HG02759 (cell line): ENCODE data around the gene CCDC8.
"Not testable (repeated sequence)": the region's sequence is repeated elsewhere in the genome, so short reads cannot be mapped to it uniquely, and the experiment has no call there.

Source experiments
- ATAC-seq: cut with Tn5 transposase; IDR thresholded peaks from one replicate; pipeline ENCODE4 v1.9.1; 2021; ENCODE audit warnings: mild to moderate bottlenecking, moderate library complexity; ENCODE audit not compliant: unreplicated experiment

The CCDC8 gene

DNA sequence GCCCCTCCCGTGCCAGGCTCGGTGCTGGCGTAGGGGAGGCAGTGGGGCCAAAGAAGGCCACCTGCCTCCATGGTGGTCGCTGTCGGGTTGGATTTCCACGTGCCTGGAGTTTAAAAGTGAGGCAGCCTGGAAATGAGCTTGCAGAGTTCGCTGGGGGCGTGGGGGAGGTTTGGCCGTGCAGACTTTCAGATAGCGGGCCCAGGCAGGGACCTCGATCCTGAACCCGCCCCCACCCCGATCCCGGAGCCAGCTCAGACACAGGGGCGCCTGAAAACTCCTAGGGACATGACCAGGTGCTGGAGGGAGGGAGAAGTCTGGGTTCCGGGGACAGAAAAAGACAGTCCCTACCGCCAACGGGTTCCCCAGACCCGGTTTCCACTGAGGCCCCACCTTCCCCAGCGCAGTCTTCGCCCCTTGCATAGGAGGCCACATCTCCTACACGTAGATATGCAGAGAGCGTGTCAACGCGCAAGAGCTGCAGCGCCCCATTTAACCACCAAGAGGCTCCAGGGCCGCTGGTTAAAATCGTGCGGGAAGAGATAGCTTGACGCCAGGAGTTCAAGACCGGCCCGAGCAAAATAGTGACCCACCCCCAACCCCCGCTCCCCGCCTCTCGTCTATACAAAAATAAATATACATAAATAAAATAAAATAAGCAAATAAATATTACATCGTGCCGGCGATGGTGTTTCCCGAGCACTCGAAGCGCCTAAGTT, 8.5 kb downstream of the CCDC8 start:
- no peak for ATAC-seq

DNA sequence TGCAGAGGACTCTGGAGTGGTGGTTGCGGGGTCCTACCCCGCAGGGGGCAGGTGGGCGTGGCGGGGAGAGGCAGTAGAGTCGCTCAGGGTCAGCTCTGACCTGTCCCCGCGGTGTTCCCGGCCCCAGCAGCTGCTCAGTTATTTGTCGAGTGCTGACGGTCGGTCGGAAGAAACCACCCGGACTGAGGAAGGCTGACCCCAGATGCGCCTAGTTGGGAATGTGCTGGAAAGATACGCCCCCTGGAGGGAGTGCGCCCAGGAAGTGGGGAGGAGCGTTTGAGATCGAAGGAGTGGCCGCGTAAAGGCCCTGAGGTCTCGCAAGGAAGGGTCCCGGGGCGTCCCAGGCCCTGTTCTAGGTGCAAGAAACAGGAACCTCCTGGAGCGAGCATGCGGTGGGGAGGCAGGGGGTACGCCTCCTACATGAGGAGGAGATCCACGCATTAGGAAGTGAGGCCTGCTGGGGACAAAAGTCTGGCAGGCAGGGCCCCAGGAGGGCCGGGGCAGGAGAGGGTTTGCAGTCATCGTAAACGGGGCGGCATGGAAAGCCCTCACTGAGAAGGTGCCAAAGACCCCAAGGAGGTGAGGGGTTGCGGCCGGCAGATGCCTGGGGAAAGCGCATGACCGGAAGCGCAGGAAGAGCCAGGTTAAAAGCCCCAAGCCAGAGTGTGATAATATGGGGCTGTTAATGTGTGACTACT, 9.2 kb downstream of the CCDC8 start:
- ATAC-seq = no peak

DNA sequence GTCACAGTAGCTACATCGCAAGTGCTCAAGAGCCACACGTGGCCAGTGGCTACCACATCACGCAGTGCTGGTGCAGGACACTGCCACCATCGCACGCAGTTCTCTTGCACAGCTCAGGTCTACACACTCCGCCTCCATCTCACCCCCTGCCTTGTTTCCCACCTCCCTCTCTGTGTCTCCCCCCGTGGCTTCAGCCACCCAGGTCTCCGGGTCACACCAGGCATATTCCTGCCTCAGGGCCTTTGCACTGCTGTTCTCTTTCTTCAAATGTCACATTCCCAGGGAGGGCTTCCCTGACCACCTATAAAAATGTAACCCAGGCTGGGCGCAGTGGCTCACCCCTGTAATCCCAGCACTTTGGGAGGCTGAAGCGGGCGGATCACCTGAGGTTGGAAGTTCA, 10.6 kb downstream of the CCDC8 start:
- no peak for ATAC-seq

DNA sequence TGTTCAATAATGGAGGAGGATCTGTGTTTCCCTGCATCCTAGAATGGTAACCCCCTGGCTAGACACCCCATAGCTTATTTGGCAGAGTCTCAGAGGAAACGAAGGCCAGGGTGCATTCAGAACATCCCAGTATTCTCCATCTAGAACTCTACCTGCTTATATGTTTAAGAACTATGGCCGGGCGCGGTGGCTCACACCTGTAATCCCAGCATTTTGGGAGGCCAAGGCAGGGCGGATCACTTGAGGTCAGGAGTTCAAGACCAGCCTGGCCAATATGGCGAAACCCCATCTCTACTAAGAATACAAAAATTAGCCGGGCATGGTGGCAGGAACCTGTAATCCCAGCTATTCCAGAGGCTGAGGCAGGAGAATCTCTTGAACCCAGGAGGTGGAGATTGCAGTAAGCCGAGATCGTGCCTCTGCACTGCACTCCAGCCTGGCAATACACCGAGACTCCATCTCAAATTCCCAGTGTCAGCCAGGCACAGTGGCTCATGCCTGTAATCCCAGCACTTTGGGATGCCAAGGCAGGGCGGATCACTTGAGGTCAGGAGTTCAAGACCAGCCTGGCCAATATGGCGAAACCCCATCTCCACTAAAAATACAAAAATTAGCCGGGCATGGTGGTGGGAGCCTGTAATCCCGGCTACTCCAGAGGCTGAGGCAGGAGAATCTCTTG, 15.4 kb downstream of the CCDC8 start:
- not testable (repeated sequence) for ATAC-seq

DNA sequence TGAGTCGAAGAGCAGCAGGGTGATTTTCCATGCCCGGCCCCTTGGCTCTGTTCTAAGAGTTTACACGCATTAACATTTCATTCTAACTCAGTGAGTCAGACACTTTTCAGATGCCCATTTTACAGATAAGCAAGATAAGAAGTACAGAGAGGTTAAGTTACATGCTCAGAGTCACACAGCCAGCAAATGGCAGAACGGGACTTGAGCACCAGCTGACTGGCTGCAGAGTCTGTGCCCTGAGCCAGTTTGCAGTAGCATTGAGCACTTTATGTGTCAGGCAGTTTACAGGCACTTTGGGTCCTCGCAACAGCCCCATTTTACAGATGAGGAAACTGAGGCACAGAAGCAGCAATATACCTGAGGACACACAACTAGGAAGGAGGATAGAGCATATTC, 19.0 kb downstream of the CCDC8 start:
- no peak for ATAC-seq

DNA sequence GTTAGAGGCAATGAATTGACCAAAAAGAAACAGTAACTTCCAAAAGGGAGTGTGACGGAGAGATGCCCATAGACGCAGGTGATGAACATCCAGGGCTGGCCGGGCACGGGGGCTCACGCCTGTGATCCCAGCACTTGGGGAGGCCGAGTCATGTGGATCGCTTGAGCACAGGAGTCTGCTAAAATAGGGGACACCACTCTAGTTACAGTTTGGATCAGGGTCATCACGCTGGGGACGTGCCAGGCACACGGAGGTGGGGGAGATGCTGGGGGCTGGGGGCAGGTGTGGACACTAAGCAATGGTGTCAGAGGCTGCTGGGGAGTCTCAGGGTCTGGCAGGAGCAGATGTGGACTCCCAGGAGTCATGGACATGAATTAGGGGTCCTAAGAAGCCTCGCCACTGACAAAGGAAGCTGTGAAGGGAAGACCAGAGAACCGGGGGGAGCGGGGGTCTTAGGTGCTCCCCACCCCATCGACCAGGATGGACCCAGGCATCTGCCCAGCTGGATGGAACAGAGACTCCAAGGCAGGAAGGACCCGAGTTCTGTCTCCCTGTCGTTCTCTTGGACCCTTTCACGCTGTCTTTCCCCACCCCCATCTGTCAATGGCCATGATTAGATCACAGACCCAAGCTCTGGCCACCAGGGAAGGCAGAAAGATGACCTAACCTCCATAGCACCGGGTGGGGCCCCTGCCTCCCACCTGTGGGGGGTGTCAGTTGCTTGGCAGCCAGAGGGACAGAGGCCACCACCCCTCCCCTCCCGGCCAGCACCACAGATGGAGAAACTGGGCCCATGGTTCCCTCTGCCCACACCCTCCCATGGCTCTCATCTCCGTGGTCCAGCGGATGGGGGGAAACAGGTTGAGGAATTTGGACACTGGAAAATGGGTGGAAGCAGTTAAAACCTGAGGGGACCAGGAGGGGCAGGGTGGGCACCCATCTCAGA, 19.6 kb downstream of the CCDC8 start:
- ATAC-seq = no peak

DNA sequence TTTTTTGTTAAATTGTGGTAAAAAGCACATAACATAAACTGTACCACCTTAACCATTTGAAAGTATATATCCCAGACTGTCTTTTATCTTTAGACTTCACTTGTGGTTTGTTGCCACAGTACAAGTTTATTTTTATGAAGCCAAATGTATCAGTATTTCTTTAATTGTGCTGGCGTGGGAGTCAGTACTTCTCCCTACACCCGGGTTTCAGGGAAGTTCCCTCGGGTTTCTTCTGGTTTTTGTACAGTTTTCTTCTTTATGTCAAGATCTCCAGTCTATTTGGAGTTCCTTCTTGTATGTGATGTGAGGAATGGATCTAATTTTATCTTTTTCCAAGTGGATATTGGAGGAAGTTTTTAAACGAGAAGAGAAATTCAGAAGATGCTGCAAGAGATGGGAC, 20.5 kb downstream of the CCDC8 start:
- no peak for ATAC-seq

DNA sequence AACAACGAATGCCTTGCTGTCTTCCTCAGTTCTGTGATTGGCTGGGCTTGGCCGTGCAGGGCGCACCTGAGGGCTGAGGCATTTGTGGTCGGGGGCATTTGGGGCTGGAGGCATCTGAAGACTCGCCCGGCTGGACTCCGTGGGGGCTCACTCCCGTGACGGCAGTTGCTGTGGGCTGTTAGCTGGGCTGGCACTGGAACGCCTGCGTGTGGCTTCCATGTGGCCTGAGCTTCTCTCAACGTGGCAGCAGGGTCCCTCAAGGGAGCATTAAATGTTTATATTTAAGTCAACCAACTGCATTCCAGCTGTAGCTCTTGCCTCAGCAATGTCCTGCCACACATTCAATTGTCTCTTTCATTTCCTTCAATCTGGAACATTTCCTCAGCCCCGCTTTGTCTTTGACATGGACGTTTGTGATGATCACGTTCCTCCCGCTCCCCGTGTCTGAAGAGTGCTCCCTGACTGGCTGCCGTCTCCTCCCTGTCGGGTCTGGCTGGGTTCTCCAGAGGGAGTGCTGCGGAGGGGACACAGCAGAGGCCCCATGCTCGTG, 21.0 kb downstream of the CCDC8 start:
- ATAC-seq = no peak

DNA sequence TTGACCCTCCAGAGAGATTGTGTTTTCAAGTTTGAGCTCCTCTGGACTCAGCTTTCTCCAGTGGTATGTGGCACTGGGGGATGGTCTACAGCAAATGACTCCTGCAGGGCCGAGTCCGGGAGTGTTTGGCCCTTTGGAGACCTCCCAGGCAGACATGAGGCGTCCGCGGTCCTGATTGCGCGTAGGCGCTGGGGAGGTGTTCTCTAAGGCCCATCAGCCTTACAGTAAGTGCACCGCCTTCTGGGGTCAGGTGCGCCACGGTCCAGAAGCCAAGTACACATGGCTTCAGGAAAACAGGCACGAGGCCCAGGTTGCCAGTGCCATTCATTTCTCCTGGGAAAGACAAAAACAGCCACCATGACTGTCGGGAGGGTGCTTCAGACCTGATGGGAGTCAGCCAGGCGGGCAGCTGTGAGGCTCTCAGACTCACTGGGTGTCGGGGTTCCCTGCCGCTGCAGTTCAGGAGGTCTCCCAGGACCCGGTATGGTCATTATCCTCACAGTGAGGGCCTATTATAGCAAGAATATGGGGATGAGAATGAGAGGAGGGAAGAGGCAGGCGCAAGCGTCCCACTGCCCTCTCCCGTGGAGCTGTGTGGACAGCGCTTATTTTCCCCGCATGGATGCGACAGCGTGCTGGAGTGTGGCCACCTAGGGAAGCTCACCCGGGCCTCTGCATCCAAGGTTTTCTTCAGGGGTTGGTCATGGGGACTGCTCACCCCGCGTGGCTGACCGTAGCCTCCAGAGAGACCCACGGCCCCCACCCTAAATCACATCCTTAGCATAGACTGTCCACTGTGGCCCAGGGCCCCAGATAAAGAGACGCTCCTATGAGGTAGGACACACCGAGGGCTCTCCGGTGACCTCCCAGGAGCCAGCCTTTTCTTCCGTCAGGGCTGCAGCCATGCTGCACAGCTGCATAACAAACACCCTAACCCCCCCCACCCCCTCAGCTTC, 21.8 kb downstream of the CCDC8 start:
- ATAC-seq = no peak

DNA sequence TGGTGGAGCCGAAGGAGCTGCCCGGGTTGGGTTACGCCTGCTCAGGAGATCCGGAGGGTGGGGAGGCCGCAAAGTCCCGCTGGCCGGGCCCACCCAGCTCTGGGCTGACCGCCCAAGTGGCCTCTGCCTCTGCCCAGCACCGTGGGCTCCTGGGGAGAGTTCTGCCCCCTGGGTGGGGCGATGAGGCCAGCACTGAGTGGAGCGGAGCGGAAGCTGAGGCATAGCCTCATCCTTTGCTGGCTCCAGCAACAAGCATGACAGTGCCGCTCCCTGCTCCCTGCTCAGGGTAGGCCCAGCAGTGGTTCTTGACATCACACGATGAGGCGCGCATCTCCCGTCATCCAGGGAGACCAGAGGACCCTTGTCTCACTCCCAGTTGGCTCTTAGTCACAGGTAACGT, 22.5 kb downstream of the CCDC8 start:
- ATAC-seq = no peak

DNA sequence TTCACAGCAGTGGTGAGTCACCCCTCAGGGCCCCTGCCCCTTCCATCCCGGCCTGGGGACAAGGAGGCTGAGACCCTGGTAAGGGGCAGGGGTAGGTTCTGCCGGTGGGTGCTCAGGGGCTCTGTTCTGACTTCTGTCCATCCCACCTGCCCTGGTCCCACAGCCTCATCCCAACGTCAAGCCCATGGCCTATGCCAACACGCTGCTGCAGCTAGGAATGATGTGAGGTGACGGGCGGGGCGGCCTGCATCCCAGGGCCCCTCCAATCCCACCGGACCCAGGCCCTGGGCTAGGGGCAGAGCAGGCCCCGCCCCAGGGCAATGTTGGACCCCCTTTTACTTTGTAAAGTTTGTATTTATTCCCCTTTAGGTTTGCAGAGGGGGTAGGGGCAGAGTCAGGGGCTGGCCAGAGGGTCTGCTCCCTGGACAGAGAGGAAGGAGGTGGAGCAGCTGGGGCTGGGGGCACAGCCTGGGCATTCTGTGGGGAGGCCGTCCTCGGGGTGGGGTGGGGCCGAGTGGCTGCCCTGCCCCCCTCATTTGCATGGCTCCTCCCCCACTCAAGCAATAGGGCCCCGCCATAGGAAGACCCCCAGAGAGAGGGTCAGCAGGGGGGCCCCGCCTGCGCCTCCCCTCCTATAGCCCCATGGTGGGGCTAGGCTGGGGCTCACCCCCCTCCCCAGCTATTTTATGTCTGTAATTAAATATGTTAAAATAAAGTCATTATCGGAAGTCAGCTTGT, 23.1 kb downstream of the CCDC8 start:
- ATAC-seq = no peak

DNA sequence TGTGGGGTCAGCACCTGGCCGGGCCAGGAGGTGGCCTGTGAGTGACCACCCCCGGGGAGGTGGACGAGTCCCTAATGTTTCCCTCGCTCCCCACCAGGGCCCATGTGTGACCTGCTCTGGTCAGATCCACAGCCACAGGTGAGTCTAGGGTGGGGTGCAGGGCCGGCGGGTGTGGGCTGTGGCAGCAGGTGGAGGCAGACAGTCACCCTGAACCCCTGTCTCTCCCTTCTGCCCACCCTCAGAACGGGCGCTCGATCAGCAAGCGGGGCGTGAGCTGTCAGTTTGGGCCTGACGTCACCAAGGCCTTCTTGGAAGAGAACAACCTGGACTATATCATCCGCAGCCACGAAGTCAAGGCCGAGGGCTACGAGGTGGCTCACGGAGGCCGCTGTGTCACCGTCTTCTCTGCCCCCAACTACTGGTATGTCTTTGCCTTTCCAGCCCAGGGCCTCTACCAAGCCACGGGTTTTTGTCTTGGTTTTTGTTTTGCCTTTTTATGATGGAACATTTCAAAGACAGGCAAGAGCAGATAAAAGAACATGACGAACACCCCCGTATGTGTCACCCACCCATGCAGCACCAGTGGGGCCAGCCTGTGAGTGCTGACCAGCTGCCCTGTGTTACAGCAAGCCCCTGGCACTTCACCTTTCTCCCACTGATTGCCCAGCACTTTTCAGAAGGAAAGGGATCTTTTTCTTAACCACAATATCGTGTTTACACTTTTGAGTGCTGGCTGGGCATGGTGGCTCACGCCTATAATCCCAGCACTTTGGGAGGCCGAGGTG, 24.9 kb downstream of the CCDC8 start:
- ATAC-seq = no peak

DNA sequence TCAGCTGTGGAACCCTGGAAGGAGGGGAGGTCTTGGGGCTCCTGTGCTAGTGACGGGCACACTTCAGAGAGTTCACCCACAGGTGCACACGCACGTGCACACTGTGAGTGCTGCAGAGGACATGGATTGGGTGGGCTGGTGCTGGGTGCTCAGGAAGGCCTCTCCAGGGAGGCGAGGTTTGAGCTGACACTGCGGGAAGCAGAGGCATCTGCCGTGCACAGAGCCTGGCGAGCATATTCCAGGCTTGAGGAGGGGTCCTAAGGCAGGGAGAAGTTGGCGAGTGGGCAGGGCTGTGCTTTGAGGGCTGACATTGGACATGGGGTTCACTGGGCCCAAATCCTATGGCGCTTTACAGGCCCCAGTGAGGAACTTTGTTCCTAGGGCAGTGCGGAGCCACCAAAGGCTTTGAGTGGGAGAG, 25.6 kb downstream of the CCDC8 start:
- no peak for ATAC-seq

DNA sequence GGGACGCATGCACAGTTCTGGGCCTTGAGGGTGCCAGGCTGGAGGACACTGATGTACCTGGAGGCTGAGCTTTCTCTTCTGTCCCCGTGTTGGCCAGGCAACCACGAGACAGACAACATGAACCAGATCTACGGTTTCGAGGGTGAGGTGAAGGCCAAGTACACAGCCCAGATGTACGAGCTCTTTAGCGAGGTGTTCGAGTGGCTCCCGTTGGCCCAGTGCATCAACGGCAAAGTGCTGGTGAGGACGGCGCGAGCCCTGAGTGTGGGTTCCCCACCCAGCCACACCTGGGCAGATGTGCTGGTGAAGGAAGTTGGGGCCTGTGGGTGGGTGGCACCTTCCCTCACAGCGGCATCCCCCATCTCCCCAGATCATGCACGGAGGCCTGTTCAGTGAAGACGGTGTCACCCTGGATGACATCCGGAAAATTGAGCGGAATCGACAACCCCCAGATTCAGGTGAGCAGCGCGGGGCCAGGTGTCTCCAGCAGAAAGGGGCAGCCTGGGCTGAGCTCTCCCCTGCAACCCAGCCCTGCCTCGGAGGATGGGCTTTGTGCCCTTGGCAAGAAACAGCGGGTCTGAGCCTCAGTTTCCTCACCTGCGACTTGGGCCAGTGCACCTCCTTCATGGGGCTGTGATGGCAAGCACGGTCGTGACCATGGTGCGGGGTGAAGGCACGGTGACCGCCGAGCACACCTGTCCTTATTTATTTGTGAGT, 26.2 kb downstream of the CCDC8 start:
- no peak for ATAC-seq

DNA sequence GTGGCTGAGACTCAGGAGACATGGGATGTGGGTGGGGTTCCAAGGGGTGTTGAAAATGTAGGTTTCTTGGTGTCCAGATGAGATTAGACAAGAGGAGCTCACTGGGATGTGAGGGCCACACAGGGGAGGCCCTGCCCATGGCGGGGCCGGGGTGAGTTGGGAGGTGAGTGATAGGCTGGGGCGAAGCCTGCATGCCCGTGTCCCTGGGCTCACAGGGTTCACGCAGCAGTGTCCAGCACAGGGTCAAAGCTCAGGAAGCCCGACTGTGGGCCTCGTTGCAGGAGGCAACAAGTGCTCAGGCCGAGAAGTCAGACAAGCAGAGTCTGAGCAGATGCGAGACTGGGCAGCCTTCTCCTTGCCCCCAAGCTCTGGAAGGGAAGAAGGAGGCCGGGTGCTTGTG, 27.2 kb downstream of the CCDC8 start:
- ATAC-seq = no peak

DNA sequence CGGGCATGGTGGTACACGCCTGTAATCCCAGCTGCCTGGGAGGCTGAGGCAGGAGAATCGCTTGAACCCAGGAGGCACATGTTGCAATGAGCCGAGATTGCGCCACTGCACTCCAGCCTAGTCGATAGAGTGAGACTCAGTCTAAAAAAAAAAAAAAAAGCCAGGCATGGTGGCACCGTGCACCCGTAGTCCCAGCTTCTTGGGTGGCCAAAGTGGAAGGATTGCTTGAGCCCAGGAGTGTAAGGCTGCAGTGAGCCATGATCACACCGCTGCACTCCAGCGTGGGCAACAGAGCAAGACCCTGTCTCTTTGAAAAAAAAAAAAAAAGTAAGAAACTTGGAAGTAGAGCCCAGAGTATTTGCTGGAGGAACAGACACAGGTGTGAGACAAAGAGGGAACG, 27.7 kb downstream of the CCDC8 start:
- no peak for ATAC-seq

DNA sequence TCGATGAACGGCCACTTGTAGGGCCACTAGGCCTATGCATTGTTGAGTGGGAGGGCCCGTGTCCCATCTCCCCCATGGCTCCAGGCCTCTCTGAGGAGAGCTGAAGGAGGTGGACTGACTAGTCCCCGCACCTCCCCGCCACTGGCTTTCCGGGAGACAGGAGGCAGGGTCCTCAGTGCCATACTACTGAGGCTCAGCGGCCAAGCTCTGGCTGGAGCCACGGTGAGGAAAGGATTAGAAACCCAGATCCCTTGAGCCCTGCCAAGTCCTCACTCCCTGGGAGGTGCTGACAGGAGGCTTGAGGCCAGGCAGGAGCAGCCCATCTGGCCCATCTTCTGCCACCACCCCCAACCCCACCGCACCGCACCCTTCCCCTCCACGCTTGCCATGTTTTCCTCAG, 29.0 kb downstream of the CCDC8 start:
- ATAC-seq = no peak

DNA sequence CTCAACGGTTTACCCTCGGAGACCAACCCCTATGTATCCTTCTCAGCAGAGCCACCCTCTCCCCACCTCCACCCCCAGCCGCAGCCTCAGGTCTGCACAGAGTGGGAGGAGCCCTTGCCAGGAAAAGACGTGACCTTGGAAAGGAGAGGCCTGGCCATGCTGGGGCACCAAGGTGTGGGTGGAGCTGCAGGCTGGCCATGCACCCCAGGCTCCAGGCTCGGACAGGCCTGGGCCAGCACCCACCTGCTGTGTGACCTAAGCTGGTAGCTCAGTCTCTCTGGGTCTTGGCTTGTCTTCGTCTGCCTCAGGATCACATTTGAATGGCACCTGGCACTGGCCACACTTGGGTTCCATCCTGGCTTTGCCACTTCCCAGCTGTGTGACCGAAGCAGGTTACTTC, 29.5 kb downstream of the CCDC8 start:
- no peak for ATAC-seq
